Keratinocyte (primary cell): ENCODE data around the gene NCKAP5.

Source experiments
- EZH2 ChIP-seq: IDR thresholded peaks from one replicate; pipeline ENCODE4 v1.6.1; 2012; ENCODE audit warnings: inconsistent platforms, mild to moderate bottlenecking, low read length, moderate library complexity
- TF ChIP-seq, protein P1 (sequence below), 3 experiments: IDR thresholded peaks in 1 of 3; conservative IDR thresholded peaks in 1 of 3; optimal IDR thresholded peaks in 1 of 3; 2 replicates in 2 of 3; 3 replicates in 1 of 3; pipeline versions ENCODE3 to v1.5.1; 2011; ENCODE audit warnings: low read length in 3 of 3, mild to moderate bottlenecking in 3 of 3, moderate library complexity in 2 of 3, control low read depth in 1 of 3, inconsistent platforms in 1 of 3; ENCODE audit not compliant: insufficient read depth in 2 of 3; ENCODE audit errors: extremely low read depth in 1 of 3

DNA sequence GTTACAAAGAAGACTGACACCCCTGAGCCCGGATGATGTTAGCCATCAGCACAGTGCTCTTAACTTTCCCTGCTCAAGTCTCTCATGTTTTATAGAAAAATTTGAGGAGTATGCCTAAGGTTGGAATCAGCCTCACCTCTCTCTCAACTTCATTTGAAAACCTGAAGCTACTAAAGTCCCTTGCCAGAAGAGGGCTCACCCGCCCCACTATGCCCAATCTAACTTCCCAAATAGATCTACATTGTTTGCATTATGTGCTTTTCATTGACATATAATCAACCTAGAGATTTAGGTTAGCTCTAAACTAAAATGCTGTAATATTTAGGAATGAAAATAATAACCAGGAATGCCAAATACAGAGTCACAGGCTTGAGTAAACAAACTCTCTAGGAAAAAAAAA lies 305.4 kb downstream of the NCKAP5 start:
- TF ChIP-seq, protein P1, sequence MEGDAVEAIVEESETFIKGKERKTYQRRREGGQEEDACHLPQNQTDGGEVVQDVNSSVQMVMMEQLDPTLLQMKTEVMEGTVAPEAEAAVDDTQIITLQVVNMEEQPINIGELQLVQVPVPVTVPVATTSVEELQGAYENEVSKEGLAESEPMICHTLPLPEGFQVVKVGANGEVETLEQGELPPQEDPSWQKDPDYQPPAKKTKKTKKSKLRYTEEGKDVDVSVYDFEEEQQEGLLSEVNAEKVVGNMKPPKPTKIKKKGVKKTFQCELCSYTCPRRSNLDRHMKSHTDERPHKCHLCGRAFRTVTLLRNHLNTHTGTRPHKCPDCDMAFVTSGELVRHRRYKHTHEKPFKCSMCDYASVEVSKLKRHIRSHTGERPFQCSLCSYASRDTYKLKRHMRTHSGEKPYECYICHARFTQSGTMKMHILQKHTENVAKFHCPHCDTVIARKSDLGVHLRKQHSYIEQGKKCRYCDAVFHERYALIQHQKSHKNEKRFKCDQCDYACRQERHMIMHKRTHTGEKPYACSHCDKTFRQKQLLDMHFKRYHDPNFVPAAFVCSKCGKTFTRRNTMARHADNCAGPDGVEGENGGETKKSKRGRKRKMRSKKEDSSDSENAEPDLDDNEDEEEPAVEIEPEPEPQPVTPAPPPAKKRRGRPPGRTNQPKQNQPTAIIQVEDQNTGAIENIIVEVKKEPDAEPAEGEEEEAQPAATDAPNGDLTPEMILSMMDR (optimal IDR thresholded peaks at IDR 0.05 in 1 of 3, IDR thresholded peaks at IDR 0.05 in 1 of 3, conservative IDR thresholded peaks at IDR 0.05 in 1 of 3; ENCODE audit: extremely low read depth in 1 of 3, insufficient read depth in 2 of 3, low read length in 3 of 3), result peak in 2 of 3 experiments; percentile 21 to 57
- no peak for TF ChIP-seq EZH2
